Activated T-helper 1 cell treated with Interleukin-2 at 50 U/mL for 16 hours (primary cell): Measurements from ENCODE around the gene CPA3.

Experiments used
- DNase-seq: peaks from one replicate; pipeline ENCODE4 v3.0.0-alpha.2; 2020; ENCODE audit warnings: low read depth

CPA3 gene

GRCh38 chr3:148865049-148865448, at the start of gene CPA3:
CPA3 (plus strand) TSS chr3:148865296; CDS start chr3:148865308, 12 bp downstream.
- DNase-seq, result no peak

DNA sequence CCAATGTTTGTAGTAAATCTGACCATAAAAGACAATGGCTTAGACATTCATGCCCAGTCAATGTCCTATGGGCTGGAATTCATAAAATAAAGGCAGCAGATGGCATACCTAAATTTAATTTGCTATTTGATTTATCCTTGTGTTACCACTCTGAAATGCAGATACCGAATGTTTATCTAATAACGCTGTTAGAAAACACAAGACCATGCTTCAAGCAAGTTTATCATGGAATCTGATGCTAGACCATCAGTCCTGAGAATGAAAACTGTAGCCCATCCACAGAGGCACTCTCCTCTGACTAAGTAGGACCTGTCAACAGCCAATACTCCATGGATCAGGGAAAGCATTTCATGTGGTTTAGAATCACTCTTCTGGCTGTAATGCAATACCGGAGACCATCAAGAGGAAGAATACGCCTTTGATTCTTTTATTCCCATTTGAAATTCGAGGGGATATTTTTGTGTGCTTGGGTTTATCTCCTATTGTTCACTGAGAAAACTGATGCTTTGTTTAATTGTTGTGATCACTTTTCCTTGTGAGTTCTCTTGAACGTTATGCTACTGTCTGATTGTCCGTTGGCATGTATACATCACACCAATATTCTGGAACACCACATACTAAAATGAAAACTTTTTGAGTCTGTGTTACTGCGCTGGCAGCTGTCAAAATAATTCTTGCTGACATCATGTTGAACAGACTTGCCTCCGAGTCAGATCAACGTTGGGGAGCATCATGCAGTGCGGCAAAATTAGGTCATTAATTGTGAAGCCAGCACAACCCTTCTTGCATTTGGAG, 49.6 kb upstream of the CPA3 start:
- DNase-seq, result no peak

DNA sequence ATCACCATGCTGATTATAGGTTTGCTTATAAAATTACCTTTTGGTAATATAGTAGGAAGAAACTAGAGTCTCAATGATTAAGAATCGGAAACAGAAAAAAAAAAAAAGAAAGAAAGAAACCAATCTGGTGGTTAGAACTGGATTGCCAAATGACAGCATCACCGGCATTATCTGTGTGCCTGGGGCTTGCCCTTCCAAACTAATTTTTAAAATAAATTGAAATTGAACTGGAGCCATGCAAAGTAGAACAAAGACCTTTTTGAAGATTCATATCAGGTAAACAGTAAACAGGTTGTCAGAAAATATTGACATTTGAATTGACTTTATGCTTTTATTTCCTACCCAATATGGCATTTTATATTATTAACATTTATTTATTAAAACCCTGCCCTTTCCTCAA, 48.7 kb upstream of the CPA3 start:
- no peak for DNase-seq

GRCh38 chr3:148816981-148817525, 48.0 kb upstream of the CPA3 start:
- DNase-seq, result no peak

DNA sequence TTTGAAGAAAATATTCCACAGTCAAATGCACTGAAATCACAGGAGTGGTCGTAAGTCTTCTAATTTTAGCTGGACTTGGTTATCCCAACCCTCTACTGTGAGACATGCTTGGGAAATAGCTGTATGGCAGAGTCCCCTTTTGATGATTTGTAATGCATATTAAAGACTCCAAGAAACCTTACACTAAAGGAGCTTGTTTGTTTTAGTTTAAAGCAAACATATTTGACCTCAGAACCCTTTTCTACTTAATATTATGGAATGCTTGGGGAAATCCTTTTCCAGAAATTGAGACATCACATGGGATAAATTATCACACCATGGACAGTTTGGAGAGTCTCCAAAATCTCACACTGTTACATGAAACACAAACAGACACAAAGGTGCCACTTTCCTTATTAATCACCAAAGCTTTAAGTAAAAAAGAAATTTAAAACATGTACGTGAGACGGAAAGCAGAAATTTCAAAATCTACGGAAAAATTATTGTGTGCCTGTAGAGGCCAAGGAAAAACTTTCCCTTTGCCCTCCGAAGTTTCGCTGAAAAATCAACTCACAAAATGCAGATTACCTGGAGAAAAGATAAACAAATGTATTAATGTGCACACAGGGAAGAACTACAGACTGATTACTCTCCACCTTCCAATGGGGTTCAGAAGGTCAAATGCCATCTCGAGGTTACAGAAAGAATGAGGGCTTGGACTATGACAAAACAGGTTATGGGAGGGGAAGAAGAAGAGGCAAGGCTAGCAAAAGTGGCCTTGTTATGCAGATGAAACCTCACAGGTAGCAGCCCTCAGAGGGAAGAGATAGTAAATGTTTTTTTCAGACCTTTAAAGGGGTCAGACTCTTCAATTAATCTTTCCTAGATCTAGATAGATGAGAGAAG, 44.5 kb upstream of the CPA3 start:
- no peak for DNase-seq

GRCh38 chr3:148823026-148823425, 42.1 kb upstream of the CPA3 start:
- no peak for DNase-seq

GRCh38 chr3:148825476-148825875, 39.6 kb upstream of the CPA3 start:
- no peak for DNase-seq

DNA sequence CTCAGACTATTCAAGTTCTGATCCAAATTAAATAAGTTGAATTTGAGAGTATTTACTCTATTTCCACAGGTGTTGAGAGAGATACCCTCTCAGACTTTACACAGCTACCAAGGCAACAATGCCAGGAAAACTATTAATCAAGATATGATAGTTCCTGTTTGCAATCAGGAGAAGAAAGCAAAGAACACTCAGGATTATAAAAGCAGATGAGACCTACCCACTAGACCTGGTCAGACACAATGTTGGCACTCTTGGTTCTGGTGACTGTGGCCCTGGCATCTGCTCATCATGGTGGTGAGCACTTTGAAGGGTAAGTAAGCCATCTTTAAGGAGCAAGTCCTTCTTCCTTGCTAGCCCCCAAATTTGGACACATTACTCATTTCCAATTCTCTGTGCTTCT, 37.5 kb upstream of the CPA3 start, which contains the start of gene CPB1:
CPB1 (plus strand) TSS at position 227 of the 400 bp plus-strand sequence; CDS start at position 240, 13 bp downstream.
- no peak for DNase-seq

DNA sequence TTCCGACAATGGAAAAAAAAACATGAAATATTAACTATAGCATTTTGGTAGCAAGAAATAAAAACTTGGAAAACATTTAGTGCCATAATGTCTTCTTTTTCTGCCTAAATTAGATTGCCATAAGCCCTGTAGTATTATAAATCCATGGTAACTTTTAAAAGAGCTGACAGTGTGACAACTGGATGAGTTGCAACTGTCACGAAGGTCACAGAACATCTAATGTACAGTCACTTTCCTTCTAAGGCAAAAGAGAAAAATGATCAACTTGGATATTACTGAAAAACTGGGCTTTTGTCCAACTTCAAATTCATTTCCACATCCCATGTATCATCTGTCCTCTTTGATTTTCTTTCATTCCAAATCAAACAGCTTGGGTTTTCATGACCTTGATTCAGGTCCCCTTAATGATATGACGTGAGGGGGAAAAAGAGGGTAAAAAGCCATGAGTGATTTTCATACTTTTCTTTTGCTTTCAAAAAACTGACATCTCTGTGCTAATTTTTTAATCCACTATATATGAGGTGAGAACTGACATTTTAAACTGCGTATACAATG, 36.9 kb upstream of the CPA3 start:
- no peak for DNase-seq

- no peak for DNase-seq
Observed at GRCh38 chr3:148829926-148830325, 35.2 kb upstream of the CPA3 start.

GRCh38 chr3:148833223-148833622, 31.9 kb upstream of the CPA3 start:
- DNase-seq, result no peak

- no peak for DNase-seq
Observed at GRCh38 chr3:148839805-148840204, 25.3 kb upstream of the CPA3 start.

GRCh38 chr3:148840451-148840850, 24.6 kb upstream of the CPA3 start:
- DNase-seq, result no peak

GRCh38 chr3:148845756-148846395, 19.2 kb upstream of the CPA3 start:
- DNase-seq, result no peak

DNA sequence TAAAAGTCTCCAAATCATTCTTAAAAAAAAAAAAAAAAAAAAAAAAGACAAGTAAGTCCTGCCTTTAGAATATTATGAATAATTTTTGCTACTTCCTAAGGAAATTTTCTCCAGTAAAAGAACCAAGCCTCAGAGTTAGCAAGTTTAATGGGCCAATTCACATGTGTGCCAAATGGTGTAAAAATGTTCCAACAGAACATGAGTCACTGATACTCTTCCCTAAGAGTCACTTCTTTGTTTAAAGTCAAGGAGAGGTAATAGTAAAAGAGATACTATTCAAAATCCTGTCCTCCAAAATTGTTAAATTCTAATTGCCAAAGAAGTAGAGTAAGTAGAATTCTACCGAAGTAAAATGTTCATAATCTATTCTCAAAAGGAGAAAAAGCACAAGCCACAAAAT, 17.7 kb upstream of the CPA3 start:
- DNase-seq, result no peak

DNA sequence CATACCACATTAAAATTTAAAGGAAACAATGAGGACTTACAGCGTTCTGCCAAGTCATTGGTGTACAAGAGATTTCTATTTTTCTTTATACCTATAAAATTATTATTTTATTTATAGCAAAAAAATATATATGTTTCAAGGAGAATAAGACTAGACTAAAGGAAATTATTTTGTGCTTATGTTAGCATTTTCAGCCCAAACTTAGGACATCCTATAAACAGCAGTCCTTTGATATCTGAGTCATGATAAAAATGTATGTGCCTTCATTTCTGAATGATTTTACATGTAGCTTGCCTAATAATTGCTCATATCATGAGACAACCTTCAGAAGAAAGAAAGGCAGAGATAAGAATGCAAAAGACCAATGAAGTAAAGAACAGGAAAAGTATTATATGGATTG, 16.7 kb upstream of the CPA3 start:
- no peak for DNase-seq

DNA sequence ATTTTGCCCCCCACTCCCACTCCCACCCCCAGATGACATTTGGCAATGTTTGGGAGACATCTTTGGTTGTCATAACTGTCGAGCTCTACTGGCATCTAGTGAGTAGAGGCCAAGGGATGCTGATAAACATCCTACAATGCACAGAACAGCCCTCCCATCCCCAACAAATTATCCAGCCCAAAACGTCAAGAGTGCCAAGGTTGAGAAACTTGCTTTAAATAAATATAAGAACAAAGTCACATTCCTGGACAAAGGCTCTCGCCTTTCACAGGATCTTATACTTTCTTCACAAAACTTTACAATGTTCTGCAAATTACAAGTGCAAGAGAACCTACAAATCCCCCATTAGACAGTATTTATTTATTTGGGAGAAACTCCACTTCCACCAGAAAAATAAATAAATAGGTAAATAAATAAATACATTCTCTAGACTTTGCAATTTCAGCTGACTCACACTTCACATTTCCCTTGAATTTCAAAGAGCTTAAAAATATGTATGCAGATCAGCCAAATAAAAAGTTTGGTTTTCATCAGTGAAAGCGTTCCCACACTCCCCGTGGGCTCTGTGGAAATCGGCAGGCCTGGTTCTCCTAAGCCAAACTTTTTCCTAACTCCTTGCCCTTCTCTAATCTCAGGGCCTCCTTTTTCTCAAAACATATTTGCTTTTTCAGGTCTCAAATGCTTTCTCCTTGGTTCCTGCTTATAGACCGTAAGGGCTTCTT, 12.7 kb upstream of the CPA3 start:
- DNase-seq, result no peak

GRCh38 chr3:148853076-148853475, 12.0 kb upstream of the CPA3 start:
- DNase-seq, result no peak

GRCh38 chr3:148854061-148854460, 11.0 kb upstream of the CPA3 start:
- DNase-seq, result no peak

DNA sequence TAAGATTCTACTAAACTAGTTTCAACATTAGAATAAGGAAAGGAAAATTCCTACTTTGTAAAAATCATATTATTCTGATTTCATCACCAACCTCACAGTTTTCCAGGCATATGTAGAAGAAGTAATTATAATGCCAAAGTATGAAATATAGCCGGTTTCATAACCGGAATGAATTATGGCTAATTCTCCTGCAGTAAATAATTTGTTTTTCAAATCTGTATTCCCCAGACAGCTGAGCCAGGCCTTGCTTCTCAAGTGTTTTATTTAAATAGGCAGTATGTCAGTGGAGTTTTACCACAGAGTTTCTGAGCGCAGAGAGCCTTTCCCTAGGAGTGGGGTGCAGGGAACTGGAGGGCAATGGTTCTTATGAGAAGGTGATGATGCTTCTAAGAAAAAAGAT, 8.7 kb upstream of the CPA3 start:
- DNase-seq, result no peak

DNA sequence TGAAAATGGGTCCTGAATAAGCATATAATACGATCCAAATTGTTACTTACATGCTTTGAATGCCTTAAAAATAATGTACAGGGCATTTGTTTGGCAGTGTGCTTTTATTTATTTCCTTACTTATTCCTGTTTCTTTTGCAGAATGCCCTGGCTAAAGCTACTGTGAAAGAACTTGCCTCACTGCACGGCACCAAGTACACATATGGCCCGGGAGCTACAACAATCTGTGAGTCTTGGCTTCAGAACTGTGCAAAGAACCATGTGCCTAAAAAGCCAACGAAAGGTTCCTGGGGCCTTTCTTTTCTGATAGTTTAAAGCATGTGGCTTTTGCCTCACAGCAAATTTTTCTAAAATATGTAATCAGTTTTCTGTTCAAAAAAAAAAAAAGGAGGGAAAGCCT, 7.8 kb upstream of the CPA3 start:
- DNase-seq, result no peak
